ENCODE results near the gene PXYLP1.

GRCh38 chr3:141274411-141275031 is 42.9 kb downstream of the PXYLP1 start:
- TF ChIP-seq POLR2A (IDR thresholded peaks at IDR 0.05) (no peak), POLR2AphosphoS5 (IDR thresholded peaks at IDR 0.05) (no peak), EP300 (IDR thresholded peaks at IDR 0.05) (no peak)
- TF ChIP-seq, protein P1, sequence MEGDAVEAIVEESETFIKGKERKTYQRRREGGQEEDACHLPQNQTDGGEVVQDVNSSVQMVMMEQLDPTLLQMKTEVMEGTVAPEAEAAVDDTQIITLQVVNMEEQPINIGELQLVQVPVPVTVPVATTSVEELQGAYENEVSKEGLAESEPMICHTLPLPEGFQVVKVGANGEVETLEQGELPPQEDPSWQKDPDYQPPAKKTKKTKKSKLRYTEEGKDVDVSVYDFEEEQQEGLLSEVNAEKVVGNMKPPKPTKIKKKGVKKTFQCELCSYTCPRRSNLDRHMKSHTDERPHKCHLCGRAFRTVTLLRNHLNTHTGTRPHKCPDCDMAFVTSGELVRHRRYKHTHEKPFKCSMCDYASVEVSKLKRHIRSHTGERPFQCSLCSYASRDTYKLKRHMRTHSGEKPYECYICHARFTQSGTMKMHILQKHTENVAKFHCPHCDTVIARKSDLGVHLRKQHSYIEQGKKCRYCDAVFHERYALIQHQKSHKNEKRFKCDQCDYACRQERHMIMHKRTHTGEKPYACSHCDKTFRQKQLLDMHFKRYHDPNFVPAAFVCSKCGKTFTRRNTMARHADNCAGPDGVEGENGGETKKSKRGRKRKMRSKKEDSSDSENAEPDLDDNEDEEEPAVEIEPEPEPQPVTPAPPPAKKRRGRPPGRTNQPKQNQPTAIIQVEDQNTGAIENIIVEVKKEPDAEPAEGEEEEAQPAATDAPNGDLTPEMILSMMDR (IDR thresholded peaks at IDR 0.05) = no peak

Measured in sigmoid colon (tissue), 4 donors.